Hematopoietic multipotent progenitor cell treated with erythropoietin and hydrocortisone succinate and interleukin-3 and kit ligand, for 15 days (in vitro differentiated cells): ENCODE measurements around the gene OVOL3.
"Not testable (repeated sequence)": the region's sequence is repeated elsewhere in the genome, so short reads cannot be mapped to it uniquely, and the experiment has no call there.

ENCODE experiments used
- DNase-seq: peaks from one replicate; pipeline ENCODE4 v3.0.0-alpha.2; 2015; ENCODE audit warnings: low spot score

Gene OVOL3

DNA sequence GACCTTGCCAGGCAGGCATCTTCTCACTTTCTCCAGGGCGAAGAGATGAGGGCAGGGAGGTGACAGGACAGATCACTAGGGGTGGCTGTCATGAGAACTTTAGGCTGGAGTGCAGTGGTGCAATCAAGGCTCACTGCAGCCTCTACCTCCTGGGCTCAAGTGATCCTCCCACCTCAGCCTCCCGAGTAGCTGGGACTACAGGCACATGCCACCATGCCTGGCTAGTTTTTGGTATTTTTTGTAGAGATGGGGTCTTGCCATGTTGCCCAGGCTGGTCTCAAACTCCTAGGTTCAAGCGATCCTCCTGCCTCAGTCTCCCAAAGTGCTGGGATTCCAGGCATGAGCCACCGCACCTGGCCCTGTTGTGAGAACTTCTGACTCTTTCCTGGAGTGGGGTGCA lies 23.9 kb downstream of the OVOL3 start:
- not testable (repeated sequence) for DNase-seq

GRCh38 chr19:36136964-36137686 lies 26.2 kb downstream of the OVOL3 start:
- DNase-seq = peak; percentile 61

- DNase-seq = no peak
Observed at GRCh38 chr19:36139120-36139472, 28.2 kb downstream of the OVOL3 start.

DNA sequence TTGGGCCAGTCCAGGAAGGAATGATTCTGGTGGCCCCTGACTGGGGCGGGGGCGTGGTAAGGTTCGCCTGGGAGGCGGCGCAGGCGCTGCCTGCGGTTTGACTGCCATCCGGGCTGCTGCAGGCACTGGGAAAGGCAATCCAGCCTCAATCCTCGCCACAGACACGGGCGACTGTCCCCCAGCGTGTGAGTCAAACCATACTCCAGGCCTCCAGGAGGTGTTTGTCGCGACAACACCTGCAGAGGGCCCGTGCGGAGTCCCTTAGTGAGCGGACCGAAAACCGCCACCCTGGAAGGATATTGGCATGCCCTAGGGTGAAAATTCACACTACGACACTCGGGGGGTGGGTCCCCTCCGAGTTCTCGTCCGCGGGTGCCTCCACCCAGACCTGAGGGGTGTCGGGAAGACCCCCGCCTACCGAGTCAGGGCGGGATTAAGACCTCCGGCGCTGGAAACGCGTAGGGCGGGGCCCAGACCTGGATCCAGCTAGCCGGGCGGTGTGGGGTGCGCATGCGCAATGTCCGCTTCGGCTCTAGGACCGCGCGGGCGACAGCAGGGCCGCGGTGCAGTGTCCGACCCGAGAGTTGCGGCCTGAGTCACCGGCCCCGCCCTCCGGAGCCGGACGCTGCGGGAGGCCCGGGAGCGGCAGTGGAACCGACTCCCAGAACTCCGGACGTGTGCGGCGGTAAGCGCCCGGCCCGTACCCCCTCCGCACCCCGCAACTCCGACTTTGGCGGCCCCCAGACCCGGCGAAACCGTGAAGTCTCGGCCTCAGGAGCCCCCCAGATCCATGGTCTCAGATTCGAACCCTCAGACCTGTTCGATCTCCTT lies 28.7 kb downstream of the OVOL3 start, which contains the start of gene CAPNS1:
Gene CAPNS1 (plus strand): TSS at position 594 of the 831 bp plus-strand sequence. CDS start 946 bp downstream, outside the sequence.
- DNase-seq = peak; percentile 96

- DNase-seq = peak; percentile 43
Observed at GRCh38 chr19:36140304-36141038, 29.5 kb downstream of the OVOL3 start.

- DNase-seq = peak; percentile 87
Observed at GRCh38 chr19:36141039-36141927, 30.3 kb downstream of the OVOL3 start.

DNA sequence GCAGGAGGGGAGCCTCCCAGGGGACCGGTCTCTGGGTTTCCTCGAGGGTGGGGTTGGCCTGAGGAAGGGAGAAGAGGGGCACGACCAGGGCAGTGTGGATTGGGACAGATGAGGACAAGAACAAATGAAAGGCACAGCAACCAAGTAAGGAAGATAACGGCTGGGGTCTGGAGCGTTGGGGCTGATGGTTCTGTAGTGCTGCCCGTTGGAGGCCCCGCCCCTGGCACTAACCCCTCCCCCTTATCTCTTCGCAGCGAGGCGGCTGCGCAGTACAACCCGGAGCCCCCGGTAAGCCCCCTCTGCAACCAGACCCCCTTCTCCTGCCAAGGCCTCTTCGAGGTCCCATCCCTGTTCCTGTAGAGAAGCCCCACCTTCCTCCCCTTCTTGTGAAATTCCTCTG lies 31.1 kb downstream of the OVOL3 start:
- DNase-seq = no peak

GRCh38 chr19:36142496-36142895 lies 31.6 kb downstream of the OVOL3 start:
- no peak for DNase-seq

GRCh38 chr19:36144624-36145023 lies 33.7 kb downstream of the OVOL3 start:
- no peak for DNase-seq

DNA sequence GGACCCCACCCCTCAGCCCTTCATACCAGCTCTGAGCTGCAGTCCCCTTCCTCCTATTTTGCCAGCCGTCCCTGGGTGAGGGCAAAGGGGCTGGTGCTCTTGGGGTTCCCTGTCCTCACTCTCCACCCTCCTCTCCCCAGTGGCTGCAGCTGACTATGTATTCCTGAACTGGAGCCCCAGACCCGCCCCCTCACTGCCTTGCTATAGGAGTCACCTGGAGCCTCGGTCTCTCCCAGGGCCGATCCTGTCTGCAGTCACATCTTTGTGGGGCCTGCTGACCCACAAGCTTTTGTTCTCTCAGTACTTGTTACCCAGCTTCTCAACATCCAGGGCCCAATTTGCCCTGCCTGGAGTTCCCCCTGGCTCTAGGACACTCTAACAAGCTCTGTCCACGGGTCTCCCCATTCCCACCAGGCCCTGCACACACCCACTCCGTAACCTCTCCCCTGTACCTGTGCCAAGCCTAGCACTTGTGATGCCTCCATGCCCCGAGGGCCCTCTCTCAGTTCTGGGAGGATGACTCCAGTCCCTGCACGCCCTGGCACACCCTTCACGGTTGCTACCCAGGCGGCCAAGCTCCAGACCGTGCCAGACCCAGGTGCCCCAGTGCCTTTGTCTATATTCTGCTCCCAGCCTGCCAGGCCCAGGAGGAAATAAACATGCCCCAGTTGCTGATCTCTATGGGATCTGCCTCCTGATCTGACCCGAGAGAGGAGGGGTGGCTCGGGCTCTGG lies 38.9 kb downstream of the OVOL3 start:
- no peak for DNase-seq

- no peak for DNase-seq
Observed at GRCh38 chr19:36150586-36150985, 39.6 kb downstream of the OVOL3 start.

- DNase-seq = no peak
Observed at GRCh38 chr19:36151144-36152018, 40.4 kb downstream of the OVOL3 start.

GRCh38 chr19:36152019-36152351 lies 41.0 kb downstream of the OVOL3 start:
- DNase-seq = no peak

- DNase-seq = no peak
Observed at GRCh38 chr19:36152352-36153091, 41.6 kb downstream of the OVOL3 start, which contains the start of gene COX7A1. TSS of gene COX7A1 (minus strand) at chr19:36152447. CDS start at chr19:36152407, 40 bp downstream.

DNA sequence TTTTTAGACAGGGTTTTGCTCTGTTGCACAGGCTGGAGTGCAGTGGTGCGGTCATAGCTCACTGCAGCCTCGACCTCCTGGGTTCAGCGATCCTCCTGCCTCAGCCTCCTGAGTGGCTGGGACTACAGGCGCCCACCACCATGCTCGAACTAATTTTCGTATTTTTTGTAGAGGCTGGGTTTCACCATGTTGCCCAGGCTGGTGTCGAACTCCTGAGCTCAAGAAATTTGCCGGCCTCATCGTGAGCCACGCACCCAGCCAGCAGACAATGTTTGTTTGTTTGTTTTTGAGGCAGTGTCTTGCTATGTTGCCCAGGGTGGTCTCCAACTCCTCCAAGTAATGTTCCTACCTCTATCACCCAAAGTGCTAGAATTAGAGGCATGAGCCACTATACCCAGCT lies 42.2 kb downstream of the OVOL3 start:
- DNase-seq = no peak

DNA sequence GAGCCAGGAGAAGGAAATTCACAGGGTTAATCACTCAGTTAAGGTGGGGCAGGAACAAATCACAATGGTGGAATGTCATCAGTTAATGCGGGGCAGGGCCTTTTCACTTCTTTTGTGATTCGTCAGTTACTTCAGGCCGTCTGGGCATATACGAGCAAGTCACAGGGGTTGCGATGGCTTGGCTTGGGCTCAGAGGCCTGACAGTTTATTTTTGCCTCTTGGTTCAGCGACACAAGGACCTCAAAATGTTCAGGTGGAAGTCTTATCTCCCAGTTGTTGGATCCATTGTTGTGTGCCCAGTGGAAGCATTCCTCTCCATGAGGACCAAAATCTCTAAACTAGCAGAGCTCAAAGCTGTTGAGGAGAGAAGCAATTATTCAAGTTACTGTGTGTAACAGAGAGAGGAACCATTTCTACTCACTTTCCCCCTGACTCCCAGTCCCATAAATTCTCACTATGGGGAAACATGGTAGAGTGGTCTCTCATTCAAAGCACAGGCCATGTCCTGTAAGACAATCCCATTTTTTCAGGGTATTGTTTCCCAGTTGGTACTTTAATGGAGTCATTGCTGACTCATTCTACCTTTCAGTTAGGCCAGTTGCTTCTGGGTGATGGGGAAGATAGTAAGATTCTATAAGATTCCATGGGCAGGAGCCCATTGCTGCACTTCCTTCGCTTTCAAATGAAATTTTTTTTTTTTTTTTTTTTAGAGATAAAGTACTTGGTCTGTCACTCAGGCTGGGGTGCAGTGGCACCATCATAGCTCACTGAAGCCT lies 50.1 kb downstream of the OVOL3 start:
- DNase-seq = no peak
